Measurements from ENCODE around the gene GPR25. TPM values are rescaled to one million over a fixed set of nuclear protein-coding genes. Genes with fewer than 3 reads are reported as not detected.
A peak's percentile ranks its signal among the peaks of the same experiment; 100 is the strongest.

The GPR25 gene
- total and polyA plus RNA-seq, 10 of the 15 experiments (the other 5 are each of a cell fraction or from before 2014, with no cell fraction given): not detected

DNA sequence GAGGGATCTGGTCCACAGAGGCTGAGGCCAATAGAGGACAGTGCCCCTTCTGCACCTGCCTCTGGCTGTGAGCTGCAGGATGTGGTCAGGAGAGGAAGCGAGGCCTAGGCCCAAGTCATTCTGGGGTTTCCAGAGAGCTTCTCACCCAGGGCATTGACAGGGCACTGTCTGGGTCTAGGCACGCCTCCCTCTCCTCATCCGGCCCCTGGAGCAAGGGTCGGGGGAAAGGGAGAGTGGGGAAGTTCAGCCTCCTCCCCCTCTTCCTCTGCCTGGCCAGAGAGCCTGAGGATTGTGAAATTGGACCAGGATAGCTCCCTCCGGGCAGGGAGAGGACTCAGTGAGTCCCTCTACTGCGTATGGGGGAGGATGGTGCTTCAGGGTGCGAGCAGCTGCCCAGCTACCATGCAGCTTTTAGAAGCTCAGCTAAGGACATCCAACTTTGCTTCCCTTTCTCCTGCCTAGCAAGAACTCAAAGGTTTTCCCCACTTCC lies 15.6 kb downstream of the GPR25 start (continued):
- TF ChIP-seq TCF3 (IDR thresholded peaks at IDR 0.05; ENCODE audit: borderline replicate concordance, insufficient read depth, low read depth, low read length) (peak; percentile 87; the same call in 1 of the 2 replicates), CEBPB (IDR thresholded peaks at IDR 0.05; ENCODE audit: borderline replicate concordance in 1 of 2, low read depth in 2 of 2, low read length in 2 of 2) (no peak), ZNF384 (IDR thresholded peaks at IDR 0.05; ENCODE audit: borderline replicate concordance, low read depth, low read length) (no peak; the same call in 1 of the 2 replicates), RAD21 (IDR thresholded peaks at IDR 0.05; ENCODE audit: insufficient read depth, low read depth, low read length) (0 out of 2 replicates have a peak, but pooled peaks have one; percentile 2), RAD51 (IDR thresholded peaks at IDR 0.05) (no peak), FOXK2 (IDR thresholded peaks at IDR 0.05) (no peak), SMARCA5 (IDR thresholded peaks at IDR 0.05) (no peak; the same call in 1 of the 2 replicates), CHD2 (IDR thresholded peaks at IDR 0.05; ENCODE audit: borderline replicate concordance, low read depth, low read length) (peak; percentile 70; the same call in 1 of the 2 replicates), HSF1 (IDR thresholded peaks at IDR 0.05; ENCODE audit: low read depth, low read length) (no peak), EGR1 (IDR thresholded peaks at IDR 0.05; ENCODE audit: borderline replicate concordance in 1 of 2, low read depth in 2 of 2, low read length in 2 of 2) (no peak), CHD1 (IDR thresholded peaks at IDR 0.05; ENCODE audit: low read depth, low read length) (no peak), BCLAF1 (IDR thresholded peaks at IDR 0.05) (no peak), ZZZ3 (IDR thresholded peaks at IDR 0.05; ENCODE audit: control insufficient read depth, insufficient read length, low read depth) (no peak), TARDBP (IDR thresholded peaks at IDR 0.05; ENCODE audit: borderline replicate concordance) (no peak), GATAD2B (conservative IDR thresholded peaks at IDR 0.05; ENCODE audit: low read depth) (peak; percentile 95)
- TF ChIP-seq, protein P1, sequence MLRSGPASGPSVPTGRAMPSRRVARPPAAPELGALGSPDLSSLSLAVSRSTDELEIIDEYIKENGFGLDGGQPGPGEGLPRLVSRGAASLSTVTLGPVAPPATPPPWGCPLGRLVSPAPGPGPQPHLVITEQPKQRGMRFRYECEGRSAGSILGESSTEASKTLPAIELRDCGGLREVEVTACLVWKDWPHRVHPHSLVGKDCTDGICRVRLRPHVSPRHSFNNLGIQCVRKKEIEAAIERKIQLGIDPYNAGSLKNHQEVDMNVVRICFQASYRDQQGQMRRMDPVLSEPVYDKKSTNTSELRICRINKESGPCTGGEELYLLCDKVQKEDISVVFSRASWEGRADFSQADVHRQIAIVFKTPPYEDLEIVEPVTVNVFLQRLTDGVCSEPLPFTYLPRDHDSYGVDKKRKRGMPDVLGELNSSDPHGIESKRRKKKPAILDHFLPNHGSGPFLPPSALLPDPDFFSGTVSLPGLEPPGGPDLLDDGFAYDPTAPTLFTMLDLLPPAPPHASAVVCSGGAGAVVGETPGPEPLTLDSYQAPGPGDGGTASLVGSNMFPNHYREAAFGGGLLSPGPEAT (IDR thresholded peaks at IDR 0.05; ENCODE audit: low read depth): peak; percentile 82
- TF ChIP-seq, protein P2, sequence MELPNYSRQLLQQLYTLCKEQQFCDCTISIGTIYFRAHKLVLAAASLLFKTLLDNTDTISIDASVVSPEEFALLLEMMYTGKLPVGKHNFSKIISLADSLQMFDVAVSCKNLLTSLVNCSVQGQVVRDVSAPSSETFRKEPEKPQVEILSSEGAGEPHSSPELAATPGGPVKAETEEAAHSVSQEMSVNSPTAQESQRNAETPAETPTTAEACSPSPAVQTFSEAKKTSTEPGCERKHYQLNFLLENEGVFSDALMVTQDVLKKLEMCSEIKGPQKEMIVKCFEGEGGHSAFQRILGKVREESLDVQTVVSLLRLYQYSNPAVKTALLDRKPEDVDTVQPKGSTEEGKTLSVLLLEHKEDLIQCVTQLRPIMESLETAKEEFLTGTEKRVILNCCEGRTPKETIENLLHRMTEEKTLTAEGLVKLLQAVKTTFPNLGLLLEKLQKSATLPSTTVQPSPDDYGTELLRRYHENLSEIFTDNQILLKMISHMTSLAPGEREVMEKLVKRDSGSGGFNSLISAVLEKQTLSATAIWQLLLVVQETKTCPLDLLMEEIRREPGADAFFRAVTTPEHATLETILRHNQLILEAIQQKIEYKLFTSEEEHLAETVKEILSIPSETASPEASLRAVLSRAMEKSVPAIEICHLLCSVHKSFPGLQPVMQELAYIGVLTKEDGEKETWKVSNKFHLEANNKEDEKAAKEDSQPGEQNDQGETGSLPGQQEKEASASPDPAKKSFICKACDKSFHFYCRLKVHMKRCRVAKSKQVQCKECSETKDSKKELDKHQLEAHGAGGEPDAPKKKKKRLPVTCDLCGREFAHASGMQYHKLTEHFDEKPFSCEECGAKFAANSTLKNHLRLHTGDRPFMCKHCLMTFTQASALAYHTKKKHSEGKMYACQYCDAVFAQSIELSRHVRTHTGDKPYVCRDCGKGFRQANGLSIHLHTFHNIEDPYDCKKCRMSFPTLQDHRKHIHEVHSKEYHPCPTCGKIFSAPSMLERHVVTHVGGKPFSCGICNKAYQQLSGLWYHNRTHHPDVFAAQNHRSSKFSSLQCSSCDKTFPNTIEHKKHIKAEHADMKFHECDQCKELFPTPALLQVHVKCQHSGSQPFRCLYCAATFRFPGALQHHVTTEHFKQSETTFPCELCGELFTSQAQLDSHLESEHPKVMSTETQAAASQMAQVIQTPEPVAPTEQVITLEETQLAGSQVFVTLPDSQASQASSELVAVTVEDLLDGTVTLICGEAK (IDR thresholded peaks at IDR 0.05; ENCODE audit: borderline replicate concordance): peak; percentile 45; the same call in 1 of the 2 replicates
